ENCODE data around the gene AAMP.

DNA sequence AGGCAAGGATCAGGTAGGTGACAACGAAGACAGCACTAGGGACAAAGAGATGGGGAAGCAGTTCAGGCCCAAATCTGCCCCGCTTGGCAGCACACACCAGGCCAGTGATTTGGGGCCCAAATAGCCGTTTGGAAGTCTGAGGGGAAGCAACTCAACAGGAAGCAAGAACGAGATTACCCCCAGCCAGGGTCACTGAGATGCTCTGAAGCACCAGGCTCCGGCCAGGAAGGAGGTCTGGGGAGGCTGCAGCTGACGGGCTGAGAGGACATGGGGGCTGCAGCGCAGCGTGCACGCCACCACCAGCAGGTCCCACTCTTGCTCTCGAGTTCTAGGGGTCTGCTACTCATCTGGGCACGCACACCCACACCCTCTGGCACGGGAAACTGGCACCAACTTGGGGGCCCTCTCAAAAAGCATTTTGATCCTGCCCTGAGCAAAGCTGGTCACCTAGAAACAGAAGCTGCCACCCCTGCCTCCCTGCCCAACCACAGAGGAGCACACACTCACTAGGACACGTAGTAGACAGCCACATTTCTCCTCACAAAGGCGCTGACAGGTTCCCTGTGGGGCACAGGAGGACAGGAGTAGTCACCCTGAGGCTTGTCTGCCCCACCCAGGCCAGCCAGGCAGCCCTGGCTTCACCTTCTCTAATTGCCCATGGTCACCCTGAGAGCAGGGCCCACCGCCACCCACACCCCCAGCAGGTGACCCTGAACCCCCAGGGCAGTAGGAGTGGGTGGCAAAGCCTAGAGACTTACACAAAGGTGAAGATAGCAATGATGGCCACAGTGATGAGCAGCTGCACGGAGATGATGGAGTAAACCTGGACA lies 8.8 kb upstream of the AAMP start:
- TF ChIP-seq, protein P1, sequence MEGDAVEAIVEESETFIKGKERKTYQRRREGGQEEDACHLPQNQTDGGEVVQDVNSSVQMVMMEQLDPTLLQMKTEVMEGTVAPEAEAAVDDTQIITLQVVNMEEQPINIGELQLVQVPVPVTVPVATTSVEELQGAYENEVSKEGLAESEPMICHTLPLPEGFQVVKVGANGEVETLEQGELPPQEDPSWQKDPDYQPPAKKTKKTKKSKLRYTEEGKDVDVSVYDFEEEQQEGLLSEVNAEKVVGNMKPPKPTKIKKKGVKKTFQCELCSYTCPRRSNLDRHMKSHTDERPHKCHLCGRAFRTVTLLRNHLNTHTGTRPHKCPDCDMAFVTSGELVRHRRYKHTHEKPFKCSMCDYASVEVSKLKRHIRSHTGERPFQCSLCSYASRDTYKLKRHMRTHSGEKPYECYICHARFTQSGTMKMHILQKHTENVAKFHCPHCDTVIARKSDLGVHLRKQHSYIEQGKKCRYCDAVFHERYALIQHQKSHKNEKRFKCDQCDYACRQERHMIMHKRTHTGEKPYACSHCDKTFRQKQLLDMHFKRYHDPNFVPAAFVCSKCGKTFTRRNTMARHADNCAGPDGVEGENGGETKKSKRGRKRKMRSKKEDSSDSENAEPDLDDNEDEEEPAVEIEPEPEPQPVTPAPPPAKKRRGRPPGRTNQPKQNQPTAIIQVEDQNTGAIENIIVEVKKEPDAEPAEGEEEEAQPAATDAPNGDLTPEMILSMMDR (IDR thresholded peaks at IDR 0.05) = no peak
- no peak for TF ChIP-seq POLR2A (IDR thresholded peaks at IDR 0.05)

All from testis (tissue), 2 donors.